GM12891 (cell line): Measurements from ENCODE around the gene MTG2.

Experiments
- POLR2A ChIP-seq: IDR thresholded peaks from 2 replicates; pipeline ENCODE4 v1.6.1; 2011; ENCODE audit warnings: low read depth, low read length, control low read depth
- POLR2AphosphoS5 ChIP-seq: IDR thresholded peaks from 2 replicates; pipeline ENCODE4 v1.6.1; 2011; ENCODE audit warnings: low read depth, low read length, control low read depth
- SPI1 ChIP-seq: IDR thresholded peaks from 2 replicates; pipeline ENCODE4 v1.6.1; 2011; ENCODE audit warnings: low read depth, low read length, control low read depth

DNA sequence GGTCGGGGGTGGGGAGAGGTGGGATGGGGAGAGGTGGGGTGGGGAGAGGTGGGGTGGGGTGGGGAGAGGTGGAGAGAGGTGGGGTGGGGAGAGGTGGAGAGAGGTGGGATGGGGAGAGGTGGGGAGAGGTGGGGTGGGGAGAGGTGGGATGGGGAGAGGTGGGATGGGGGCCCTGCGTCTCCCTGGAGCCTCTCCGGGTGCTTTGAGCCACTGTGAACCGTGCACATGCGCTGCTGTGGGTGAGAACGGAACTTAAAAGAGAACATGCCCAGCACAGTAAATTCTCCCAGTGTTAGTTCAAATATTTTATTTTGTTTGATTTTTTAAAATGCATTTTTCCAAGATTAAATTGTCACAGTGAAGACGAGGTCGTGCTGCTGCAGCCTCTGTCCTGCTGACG, 22.6 kb upstream of the MTG2 start:
- TF ChIP-seq POLR2AphosphoS5 = no peak
- no peak for TF ChIP-seq POLR2A
- TF ChIP-seq SPI1 = no peak
